Stimulated activated CD8-positive, alpha-beta memory T cell treated with anti-CD3 and anti-CD28 coated beads, Interleukin-4, amount 100 ng/mL, for 24 hours (primary cell): ENCODE measurements around the gene GRXCR2.
A peak's percentile ranks its signal among the peaks of the same experiment; 100 is the strongest.
"Not testable (repeated sequence)": the region's sequence is repeated elsewhere in the genome, so short reads cannot be mapped to it uniquely, and the experiment has no call there.

Source experiments
- DNase-seq: peaks from one replicate; pipeline ENCODE4 v3.0.0-alpha.2; 2020; ENCODE audit warnings: low read depth

GRXCR2 gene

GRCh38 chr5:145874765-145875164 is 2.0 kb upstream of the GRXCR2 start:
- no peak for DNase-seq

- no peak for DNase-seq
These were observed 328 bp downstream of the GRXCR2 start for GRCh38 chr5:145872486-145872885.

- no peak for DNase-seq
These were observed 3.1 kb downstream of the GRXCR2 start for GRCh38 chr5:145869753-145870152.

GRCh38 chr5:145867806-145868205 is 5.0 kb downstream of the GRXCR2 start:
- DNase-seq = no peak

GRCh38 chr5:145864432-145864831 is 8.4 kb downstream of the GRXCR2 start:
- not testable (repeated sequence) for DNase-seq

GRCh38 chr5:145863003-145863402 is 9.8 kb downstream of the GRXCR2 start:
- no peak for DNase-seq

- DNase-seq = no peak
These were observed 12.9 kb downstream of the GRXCR2 start for GRCh38 chr5:145859897-145860296.

- DNase-seq = no peak
These were observed 13.4 kb downstream of the GRXCR2 start for GRCh38 chr5:145859453-145859852.

GRCh38 chr5:145858959-145859358 is 13.9 kb downstream of the GRXCR2 start:
- DNase-seq = no peak

GRCh38 chr5:145856285-145856818 is 16.5 kb downstream of the GRXCR2 start:
- peak; percentile 8 for DNase-seq

- DNase-seq = no peak
These were observed 17.0 kb downstream of the GRXCR2 start for GRCh38 chr5:145855763-145856267.

- no peak for DNase-seq
These were observed 18.1 kb downstream of the GRXCR2 start for GRCh38 chr5:145854651-145855258.

- DNase-seq = no peak
These were observed 18.9 kb downstream of the GRXCR2 start for GRCh38 chr5:145853781-145854376.

- DNase-seq = no peak
These were observed 19.8 kb downstream of the GRXCR2 start for GRCh38 chr5:145852990-145853389.

- no peak for DNase-seq
These were observed 24.0 kb downstream of the GRXCR2 start for GRCh38 chr5:145848854-145849253.

- no peak for DNase-seq
These were observed 25.0 kb downstream of the GRXCR2 start for GRCh38 chr5:145847499-145848497.

- DNase-seq = no peak
These were observed 26.7 kb downstream of the GRXCR2 start for GRCh38 chr5:145846081-145846480.

GRCh38 chr5:145841299-145841698 is 31.5 kb downstream of the GRXCR2 start:
- no peak for DNase-seq

- DNase-seq = no peak
These were observed 32.2 kb downstream of the GRXCR2 start for GRCh38 chr5:145840458-145841132.

GRCh38 chr5:145838276-145838675 is 34.5 kb downstream of the GRXCR2 start:
- DNase-seq = no peak

- DNase-seq = not testable (repeated sequence)
These were observed 36.6 kb downstream of the GRXCR2 start for GRCh38 chr5:145836241-145836640.

GRCh38 chr5:145835848-145836239 is 37.0 kb downstream of the GRXCR2 start:
- no peak for DNase-seq
